ENCODE measurements around the gene CTNNA3. TPM values are rescaled to one million over a fixed set of nuclear protein-coding genes. Genes with fewer than 3 reads are reported as not detected.

CTNNA3 gene
- total RNA-seq, 1 experiment from 2014 or later, result not detected

DNA sequence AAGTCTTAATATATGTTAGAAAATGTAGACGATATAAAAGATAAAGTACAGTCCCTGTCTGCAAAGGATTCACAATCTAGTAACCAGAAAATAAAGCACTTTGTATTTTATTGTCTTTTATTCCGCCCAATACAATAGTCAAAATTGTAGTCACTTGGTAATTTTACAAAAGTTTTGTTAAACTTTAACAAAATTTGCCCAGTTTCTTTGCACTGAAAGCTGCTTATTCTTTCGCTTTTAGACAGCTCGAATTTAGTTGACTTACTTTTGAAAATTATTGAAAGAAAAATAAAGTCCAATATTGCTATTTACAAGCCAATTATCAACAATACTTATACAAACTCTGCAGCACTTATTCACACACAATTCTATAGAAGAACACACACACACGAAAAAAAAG, 1305.1 kb downstream of the CTNNA3 start:
- Mint-ChIP-seq H3K27ac (ENCODE audit: unreplicated experiment) (no peak overlapping the region), H3K9me3 (ENCODE audit: low read depth, unreplicated experiment) (peaks cover 4% of the 10 kb centered on the region), H3K4me3 (ENCODE audit: low read depth, unreplicated experiment) (no peak overlapping the region), H3K27me3 (ENCODE audit: unreplicated experiment) (no peaks in the 10 kb centered on the region), H3K4me1 (ENCODE audit: low read depth, unreplicated experiment) (no peaks in the 10 kb centered on the region), H3K36me3 (ENCODE audit: insufficient read depth, unreplicated experiment) (no peaks in the 10 kb centered on the region)
- BruUV-seq (replicated peaks), result no TSS peak
- DNase-seq, result no peak
- CTCF ChIA-PET, result no interaction called here
- TF ChIP-seq CTCF (IDR thresholded peaks at IDR 0.05; ENCODE audit: unreplicated experiment), result no peak
- intact Hi-C loops (cut with micrococcal nuclease; ENCODE audit: unreplicated experiment), result no loop called here

- no peaks in the 10 kb centered on the region for H3K4me1 Mint-ChIP-seq (ENCODE audit: low read depth, unreplicated experiment)
- DNase-seq, result no peak
- H3K27me3 Mint-ChIP-seq (ENCODE audit: unreplicated experiment), result no peaks in the 10 kb centered on the region
- H3K36me3 Mint-ChIP-seq (ENCODE audit: insufficient read depth, unreplicated experiment), result no peaks in the 10 kb centered on the region
- CTCF ChIA-PET, result no interaction called here
- intact Hi-C loops (cut with micrococcal nuclease; ENCODE audit: unreplicated experiment), result no loop called here
- H3K4me3 Mint-ChIP-seq (ENCODE audit: low read depth, unreplicated experiment), result no peak overlapping the region
- TF ChIP-seq CTCF (IDR thresholded peaks at IDR 0.05; ENCODE audit: unreplicated experiment), result no peak
- no peak overlapping the region for H3K27ac Mint-ChIP-seq (ENCODE audit: unreplicated experiment)
- BruUV-seq (replicated peaks), result no TSS peak
- peaks cover 13% of the 10 kb centered on the region for H3K9me3 Mint-ChIP-seq (ENCODE audit: low read depth, unreplicated experiment)
These were observed 1315.0 kb downstream of the CTNNA3 start for GRCh38 chr10:66381045-66381444.

DNA sequence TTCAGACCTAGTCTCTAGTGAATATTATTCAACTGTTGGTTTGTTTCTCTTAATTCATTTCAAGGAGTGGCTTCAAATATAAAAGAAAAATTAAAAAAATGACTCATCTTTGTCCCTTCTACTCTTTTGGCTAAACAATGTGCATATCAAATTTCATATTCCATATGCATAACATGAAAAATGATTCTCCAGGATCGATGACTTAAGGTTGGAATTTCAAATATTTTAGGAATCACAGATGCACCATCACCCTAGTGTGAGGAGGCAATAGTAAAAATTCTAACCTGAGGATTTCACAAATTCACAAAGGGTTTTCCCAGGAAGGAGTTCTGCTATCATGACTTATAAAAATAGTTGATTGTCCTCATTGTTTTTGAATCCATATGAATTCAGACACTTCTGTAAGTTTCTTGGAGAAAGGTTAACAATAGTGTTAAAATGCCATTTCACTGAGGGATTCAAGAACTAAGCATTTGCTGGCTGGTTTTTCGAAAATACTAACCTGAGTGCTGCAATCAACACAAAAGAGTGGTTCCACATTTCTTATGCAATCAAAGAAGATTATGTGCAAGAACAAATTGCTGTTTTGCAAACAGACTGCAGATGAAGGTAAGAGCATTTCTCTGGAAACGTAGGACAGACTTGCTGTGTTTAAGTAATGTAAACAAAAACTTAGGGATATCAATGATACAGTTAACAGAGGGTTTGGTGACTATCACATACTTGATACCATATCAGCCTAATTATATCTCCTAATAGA, 1317.7 kb downstream of the CTNNA3 start:
- TF ChIP-seq CTCF (IDR thresholded peaks at IDR 0.05; ENCODE audit: unreplicated experiment), result no peak
- Mint-ChIP-seq H3K4me1 (ENCODE audit: low read depth, unreplicated experiment) (no peaks in the 10 kb centered on the region), H3K27ac (ENCODE audit: unreplicated experiment) (no peak overlapping the region), H3K4me3 (ENCODE audit: low read depth, unreplicated experiment) (no peak overlapping the region), H3K36me3 (ENCODE audit: insufficient read depth, unreplicated experiment) (no peaks in the 10 kb centered on the region), H3K9me3 (ENCODE audit: low read depth, unreplicated experiment) (peaks cover 8% of the 10 kb centered on the region), H3K27me3 (ENCODE audit: unreplicated experiment) (no peaks in the 10 kb centered on the region)
- no peak for DNase-seq
- intact Hi-C loops (cut with micrococcal nuclease; ENCODE audit: unreplicated experiment), result no loop called here
- CTCF ChIA-PET, result no interaction called here
- no TSS peak for BruUV-seq (replicated peaks)

DNA sequence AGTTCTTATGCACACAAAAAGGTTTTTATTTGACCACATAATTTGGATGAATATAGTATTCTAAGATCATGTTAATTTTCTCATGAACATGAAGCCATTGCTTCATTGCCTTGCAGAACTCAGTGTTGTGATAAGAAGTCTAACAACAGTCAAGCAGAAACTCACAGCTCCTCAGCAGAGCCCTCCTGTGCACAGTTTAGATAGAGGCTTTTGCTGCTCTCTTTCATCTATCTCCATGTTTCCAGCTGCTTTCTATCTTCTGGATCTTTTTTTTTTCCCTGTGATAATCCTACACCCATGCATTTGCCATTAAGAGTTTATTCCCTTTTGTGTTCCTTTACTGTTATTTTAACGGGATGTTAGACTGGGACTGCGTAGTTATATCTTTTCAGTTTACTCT, 1327.8 kb downstream of the CTNNA3 start:
- peaks cover 4% of the 10 kb centered on the region for H3K9me3 Mint-ChIP-seq (ENCODE audit: low read depth, unreplicated experiment)
- DNase-seq, result no peak
- CTCF ChIA-PET, result no interaction called here
- H3K4me1 Mint-ChIP-seq (ENCODE audit: low read depth, unreplicated experiment), result no peaks in the 10 kb centered on the region
- intact Hi-C loops (cut with micrococcal nuclease; ENCODE audit: unreplicated experiment), result no loop called here
- no peaks in the 10 kb centered on the region for H3K36me3 Mint-ChIP-seq (ENCODE audit: insufficient read depth, unreplicated experiment)
- H3K4me3 Mint-ChIP-seq (ENCODE audit: low read depth, unreplicated experiment), result no peak overlapping the region
- no peak for TF ChIP-seq CTCF (IDR thresholded peaks at IDR 0.05; ENCODE audit: unreplicated experiment)
- no peak overlapping the region for H3K27ac Mint-ChIP-seq (ENCODE audit: unreplicated experiment)
- no peaks in the 10 kb centered on the region for H3K27me3 Mint-ChIP-seq (ENCODE audit: unreplicated experiment)
- no TSS peak for BruUV-seq (replicated peaks)
